PC-3 (cell line): Measurements from ENCODE around the gene P3R3URF. TPM values are rescaled to one million over a fixed set of nuclear protein-coding genes. Genes with fewer than 3 reads are reported as not detected.

Source experiments
- ATAC-seq: fragments of 200-7000 bp; cut with Tn5 transposase; 2 replicates; pipeline ENCODE4 v1.9.1; 2020; ENCODE audit warnings: mild to moderate bottlenecking, moderate library complexity
- BruUV-seq: library from RNA; stranded (reverse); fragments of 400-500 nt; replicated peaks from 2 replicates; lab custom pipeline; 2021; lab: Mats Ljungman, UMichigan
- CTCF ChIA-PET: fragments of 300-600 bp; sonication (Branson Sonifier 250); formaldehyde crosslinking; loops from one replicate; lab custom pipeline; 2022; ENCODE audit warnings: antibody characterized with exemption; lab: Charles Lee
- POLR2A ChIA-PET: fragments of 300-600 bp; sonication (Branson Sonifier 250); formaldehyde crosslinking; loops from one replicate; lab custom pipeline; 2022; ENCODE audit warnings: antibody characterized with exemption; ENCODE audit not compliant: unreplicated experiment; lab: Charles Lee
- DNase-seq: peaks from one replicate; pipeline ENCODE4 v3.0.0-alpha.2; 2015
- H2AFZ ChIP-seq: fragments of 300-600 bp; sonication (generic); 2 replicates; pipeline ENCODE4 v1.6.0; 2016; ENCODE audit warnings: antibody characterized with exemption, low read length
- H3F3A ChIP-seq: fragments of 300-600 bp; sonication (generic); one replicate; pipeline ENCODE4 v1.6.0; 2017; ENCODE audit warnings: antibody characterized with exemption, low read length, control low read depth, mild to moderate bottlenecking; ENCODE audit not compliant: unreplicated experiment
- H3K27ac ChIP-seq: fragments of 300-600 bp; sonication (generic); 2 replicates; pipeline ENCODE4 v1.5.1; 2016; ENCODE audit warnings: mild to moderate bottlenecking, low read length
- H3K27me3 ChIP-seq: fragments of 300-600 bp; sonication (generic); 2 replicates; pipeline ENCODE4 v1.6.1; 2016; ENCODE audit warnings: low read length, mixed read lengths
- H3K36me3 ChIP-seq: fragments of 300-600 bp; sonication (generic); 2 replicates; pipeline ENCODE4 v1.6.1; 2016; ENCODE audit warnings: low read depth, mixed run types, low read length, mixed read lengths
- H3K4me1 ChIP-seq: fragments of 300-600 bp; sonication (generic); 2 replicates; pipeline ENCODE4 v1.5.1; 2016; ENCODE audit warnings: low read length; ENCODE audit not compliant: insufficient read depth
- H3K4me2 ChIP-seq: fragments of 300-600 bp; sonication (generic); 2 replicates; pipeline ENCODE4 v1.6.0; 2016; ENCODE audit warnings: low read length
- H3K4me3 ChIP-seq: fragments of 300-600 bp; sonication (generic); 2 replicates; pipeline ENCODE4 v1.5.1; 2016; ENCODE audit warnings: mild to moderate bottlenecking, low read length, mixed read lengths
- H3K79me2 ChIP-seq: fragments of 300-600 bp; sonication (generic); 2 replicates; pipeline ENCODE4 v1.6.1; 2017; ENCODE audit warnings: low read length, mixed read lengths
- H3K9ac ChIP-seq: fragments of 300-600 bp; sonication (generic); 2 replicates; pipeline ENCODE4 v1.6.0; 2016; ENCODE audit warnings: mild to moderate bottlenecking, low read length
- H3K9me2 ChIP-seq: fragments of 300-600 bp; sonication (generic); replicated peaks from 2 replicates; pipeline ENCODE4 v1.6.1; 2016; ENCODE audit warnings: mixed run types, low read length, mixed read lengths
- H3K9me3 ChIP-seq: fragments of 300-600 bp; sonication (generic); 2 replicates; pipeline ENCODE4 v1.6.1; 2016; ENCODE audit warnings: low read length, mixed read lengths
- H4K20me1 ChIP-seq: fragments of 300-600 bp; sonication (generic); 2 replicates; pipeline ENCODE4 v1.6.1; 2016; ENCODE audit warnings: low read length, mixed read lengths
- CTCF ChIP-seq: fragments of 300-600 bp; sonication (generic); conservative IDR thresholded peaks from 2 replicates; pipeline ENCODE4 v1.5.1; 2017; ENCODE audit warnings: antibody characterized with exemption, low read depth, mild to moderate bottlenecking, low read length
- EZH2 ChIP-seq: fragments of 300-600 bp; sonication (generic); IDR thresholded peaks from one replicate; pipeline ENCODE4 v1.6.1; 2017; ENCODE audit warnings: antibody characterized with exemption, mild to moderate bottlenecking, low read length; ENCODE audit not compliant: unreplicated experiment
- EZH2phosphoT487 ChIP-seq: fragments of 300-600 bp; sonication (generic); IDR thresholded peaks from 2 replicates; pipeline ENCODE4 v1.6.1; 2018; ENCODE audit warnings: mild to moderate bottlenecking, antibody characterized with exemption, low read length, borderline replicate concordance
- intact Hi-C: fragments of 100-400 bp; cut with micrococcal nuclease; formaldehyde crosslinking; loops from 2 replicates; pipeline ENCODE4 v1.9.0; 2023
- total RNA-seq: library from RNA; depleted of rRNA; stranded (reverse); fragments of >200 nt; gene quantifications from 2 replicates; pipeline ENCODE4 v1.2.3, GENCODE V29; 2014

P3R3URF gene
- total RNA-seq, 1 experiment from 2014 or later, result not detected

- Histone ChIP-seq H4K20me1 (no peaks in the 10 kb centered on the region), H3K27ac (peak overlapping the region; percentile 99), H3K36me3 (peaks cover 32% of the 10 kb centered on the region; the same call in 1 of the 2 replicates), H3K27me3 (no peaks in the 10 kb centered on the region), H3K79me2 (peaks cover 10% of the 10 kb centered on the region), H3K4me2 (peak overlapping the region; percentile 61), H3K9me2 (no peaks in the 10 kb centered on the region), H2AFZ (no peak overlapping the region), H3K4me1 (peaks cover 70% of the 10 kb centered on the region), H3K9ac (peak overlapping the region; percentile 83), H3F3A (peaks cover 34% of the 10 kb centered on the region), H3K9me3 (no peaks in the 10 kb centered on the region), H3K4me3 (peak overlapping the region; percentile 9; the same call in 1 of the 2 replicates)
- CTCF ChIA-PET, result interaction anchor here (1.5 to 3.7 kb wide), 2 partner anchors 15 to 40 kb away, joined by 7 to 58 read pairs; no protein-coding TSS in a partner anchor
- intact Hi-C loops, result loop anchor here (1.0 kb wide), 2 partner anchors 14 to 39 kb away; partner anchors contain the start of gene POMGNT1
- TF ChIP-seq EZH2, result no peak
- no peak for TF ChIP-seq CTCF
- no peak for TF ChIP-seq EZH2phosphoT487
- ATAC-seq (no peak), DNase-seq (no peak)
- no TSS peak for BruUV-seq
- POLR2A ChIA-PET, result interaction anchor here (0.5 to 0.7 kb wide), 3 partner anchors 40 to 61 kb away, joined by 5 read pairs; no protein-coding TSS in a partner anchor
Measured at GRCh38 chr1:46183926-46184557, 7.8 kb upstream of the P3R3URF start.

GRCh38 chr1:46183079-46183847 is 7.0 kb upstream of the P3R3URF start:
- Histone ChIP-seq H3K4me3 (peak overlapping the region; percentile 9; the same call in 1 of the 2 replicates), H3K27ac (peak overlapping the region; percentile 99), H4K20me1 (no peaks in the 10 kb centered on the region), H3K9me2 (no peaks in the 10 kb centered on the region), H3K79me2 (peaks cover 10% of the 10 kb centered on the region), H3K4me2 (peak overlapping the region; percentile 81), H3K36me3 (peaks cover 27% of the 10 kb centered on the region; the same call in 1 of the 2 replicates), H3K9me3 (no peaks in the 10 kb centered on the region), H3F3A (peaks cover 34% of the 10 kb centered on the region), H3K9ac (peak overlapping the region; percentile 85), H3K4me1 (peaks cover 62% of the 10 kb centered on the region), H2AFZ (0 out of 2 replicates have a peak overlapping the region, but pooled peaks have one; percentile 20), H3K27me3 (no peaks in the 10 kb centered on the region)
- DNase-seq (peak; percentile 100), ATAC-seq (peak; percentile 68)
- CTCF ChIA-PET, result interaction anchor here (0.5 to 3.7 kb wide), 5 partner anchors 16 to 670 kb away, joined by 3 to 58 read pairs (median 6); no protein-coding TSS in a partner anchor
- POLR2A ChIA-PET, result interaction anchor here (0.5 to 0.7 kb wide), 4 partner anchors 41 to 64 kb away, joined by 3 to 5 read pairs (median 5); no protein-coding TSS in a partner anchor
- BruUV-seq, result TSS peak; percentile 31
- no peak for TF ChIP-seq EZH2phosphoT487
- TF ChIP-seq CTCF, result 0 out of 2 replicates have a peak, but pooled peaks have one; percentile 30
- no peak for TF ChIP-seq EZH2
- intact Hi-C loops, result loop anchor here (1.0 kb wide), 2 partner anchors 15 to 40 kb away; partner anchors contain the start of gene POMGNT1
